ENCODE measurements around the gene MTFR2. TPM values are rescaled to one million over a fixed set of nuclear protein-coding genes. Genes with fewer than 3 reads are reported as not detected.

The MTFR2 gene
- total RNA-seq, 2 donors from 2014 or later, result 4.0 to 6.3 TPM

DNA sequence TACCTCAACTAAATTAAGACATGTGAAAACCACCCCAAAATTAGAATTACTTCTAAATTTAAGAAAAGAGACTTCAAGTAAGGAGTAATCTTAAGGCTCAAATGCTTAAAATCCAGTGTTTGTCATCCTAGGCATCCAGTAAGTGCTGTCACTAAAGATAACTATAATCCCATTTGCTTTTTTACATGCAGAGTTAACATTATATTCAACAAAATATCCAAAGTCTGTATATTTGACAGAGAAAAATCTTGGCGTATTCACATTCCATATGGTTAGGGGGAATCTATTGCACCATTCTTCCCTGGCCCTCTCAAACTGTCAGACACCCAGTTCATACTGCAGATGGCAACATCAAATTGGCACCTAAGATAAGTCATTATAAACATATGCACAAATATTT is 17.4 kb downstream of the MTFR2 start:
- no peak overlapping the region for H3K9ac ChIP-seq (ENCODE audit: extremely low read depth, low read length, poor library complexity, severe bottlenecking)
- 93% methylated on average over 1 of the region's 1 CpG; no CpG with 5 or more reads in 1 of the 2 experiments for WGBS, 2 experiments (ENCODE audit: insufficient coverage in 1 of 2, insufficient read length in 1 of 2)
- H3K4me1 ChIP-seq (ENCODE audit: control insufficient read depth, insufficient read depth, low read length), result peaks cover 3% of the 10 kb centered on the region
- no peaks in the 10 kb centered on the region for H3K9me3 ChIP-seq (ENCODE audit: control insufficient read depth, low read length)
- peaks cover 6% of the 10 kb centered on the region for H3K36me3 ChIP-seq (ENCODE audit: control insufficient read depth, insufficient read depth, low read length)
- H3K27me3 ChIP-seq (ENCODE audit: control insufficient read depth, insufficient read depth, low read length, poor library complexity, severe bottlenecking), result no peaks in the 10 kb centered on the region
- H3K4me3 ChIP-seq (ENCODE audit: low read length), result no peak overlapping the region
- no peak for DNase-seq
- TF ChIP-seq, protein P1, sequence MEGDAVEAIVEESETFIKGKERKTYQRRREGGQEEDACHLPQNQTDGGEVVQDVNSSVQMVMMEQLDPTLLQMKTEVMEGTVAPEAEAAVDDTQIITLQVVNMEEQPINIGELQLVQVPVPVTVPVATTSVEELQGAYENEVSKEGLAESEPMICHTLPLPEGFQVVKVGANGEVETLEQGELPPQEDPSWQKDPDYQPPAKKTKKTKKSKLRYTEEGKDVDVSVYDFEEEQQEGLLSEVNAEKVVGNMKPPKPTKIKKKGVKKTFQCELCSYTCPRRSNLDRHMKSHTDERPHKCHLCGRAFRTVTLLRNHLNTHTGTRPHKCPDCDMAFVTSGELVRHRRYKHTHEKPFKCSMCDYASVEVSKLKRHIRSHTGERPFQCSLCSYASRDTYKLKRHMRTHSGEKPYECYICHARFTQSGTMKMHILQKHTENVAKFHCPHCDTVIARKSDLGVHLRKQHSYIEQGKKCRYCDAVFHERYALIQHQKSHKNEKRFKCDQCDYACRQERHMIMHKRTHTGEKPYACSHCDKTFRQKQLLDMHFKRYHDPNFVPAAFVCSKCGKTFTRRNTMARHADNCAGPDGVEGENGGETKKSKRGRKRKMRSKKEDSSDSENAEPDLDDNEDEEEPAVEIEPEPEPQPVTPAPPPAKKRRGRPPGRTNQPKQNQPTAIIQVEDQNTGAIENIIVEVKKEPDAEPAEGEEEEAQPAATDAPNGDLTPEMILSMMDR (conservative IDR thresholded peaks at IDR 0.05), result no peak
- Mint-ChIP-seq H3K36me3 (ENCODE audit: low read depth) (peaks cover 12% of the 10 kb centered on the region), H3K4me1 (peaks cover 9% of the 10 kb centered on the region), H3K27ac (no peak overlapping the region), H3K9me3 (no peaks in the 10 kb centered on the region), H3K27me3 (ENCODE audit: insufficient read depth) (no peaks in the 10 kb centered on the region), H3K4me3 (no peak overlapping the region)
- H3K27ac ChIP-seq (ENCODE audit: low read depth, low read length), result no peak overlapping the region

DNA sequence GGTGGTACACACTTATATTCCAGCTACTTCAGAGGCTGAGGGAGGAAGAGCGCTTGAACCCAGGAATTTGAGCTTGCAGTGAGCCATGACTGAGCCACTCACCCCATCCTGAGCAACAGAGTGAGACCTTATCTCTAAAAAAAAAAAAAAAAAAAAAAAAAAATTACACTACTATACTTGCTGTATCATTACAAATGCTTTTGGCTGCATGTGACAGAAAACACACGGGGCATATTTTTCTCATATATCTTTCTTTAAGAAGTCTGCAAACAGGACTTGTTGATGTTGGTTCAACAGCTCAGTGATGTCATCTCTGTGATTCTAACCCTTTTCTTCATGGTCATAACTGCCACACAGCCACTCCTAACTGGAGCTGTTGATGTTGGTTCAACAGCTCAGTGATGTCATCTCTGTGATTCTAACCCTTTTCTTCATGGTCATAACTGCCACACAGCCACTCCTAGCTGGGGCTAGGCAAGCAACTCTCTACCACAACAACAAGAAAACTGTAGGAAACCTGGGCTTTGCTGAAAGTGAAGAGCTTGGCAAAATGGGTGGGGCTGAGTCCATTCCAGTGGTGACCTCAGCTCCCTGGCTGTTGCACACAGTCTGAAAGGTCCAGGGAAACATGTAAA is 19.8 kb downstream of the MTFR2 start:
- Histone ChIP-seq H3K4me3 (ENCODE audit: low read length) (no peak overlapping the region), H3K36me3 (ENCODE audit: control insufficient read depth, insufficient read depth, low read length) (peaks cover 6% of the 10 kb centered on the region), H3K27me3 (ENCODE audit: control insufficient read depth, insufficient read depth, low read length, poor library complexity, severe bottlenecking) (no peaks in the 10 kb centered on the region), H3K27ac (ENCODE audit: low read depth, low read length) (no peak overlapping the region), H3K9me3 (ENCODE audit: control insufficient read depth, low read length) (no peaks in the 10 kb centered on the region), H3K9ac (ENCODE audit: extremely low read depth, low read length, poor library complexity, severe bottlenecking) (no peak overlapping the region), H3K4me1 (ENCODE audit: control insufficient read depth, insufficient read depth, low read length) (peaks cover 3% of the 10 kb centered on the region)
- 92 to 100% methylated on average over 1 to 2 of the region's 2 CpGs for WGBS, 2 experiments (ENCODE audit: insufficient coverage in 1 of 2, insufficient read length in 1 of 2)
- Mint-ChIP-seq H3K27me3 (ENCODE audit: insufficient read depth) (no peaks in the 10 kb centered on the region), H3K9me3 (no peaks in the 10 kb centered on the region), H3K4me1 (peaks cover 5% of the 10 kb centered on the region), H3K4me3 (no peak overlapping the region), H3K36me3 (ENCODE audit: low read depth) (peaks cover 8% of the 10 kb centered on the region), H3K27ac (no peak overlapping the region)
- TF ChIP-seq, protein P1 (conservative IDR thresholded peaks at IDR 0.05), result no peak
- no peak for DNase-seq

DNA sequence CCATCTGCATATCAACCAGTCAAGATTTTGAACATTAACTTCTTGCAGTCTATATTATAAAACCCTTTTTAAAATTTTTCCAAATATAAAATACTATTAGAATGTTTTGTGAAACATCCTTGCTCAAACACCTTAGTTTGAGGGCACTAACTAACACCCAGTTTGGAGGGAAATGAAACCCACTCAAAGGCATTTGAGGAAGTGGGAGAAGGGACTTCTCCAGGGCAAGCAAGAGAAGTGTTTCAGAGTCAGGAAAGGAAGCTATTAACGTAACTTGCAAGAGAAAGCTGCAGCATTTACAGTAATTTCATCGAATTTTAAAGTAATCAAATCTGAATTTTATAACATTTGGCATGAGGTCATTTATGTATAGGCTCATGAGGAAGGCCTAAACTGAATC is 21.3 kb downstream of the MTFR2 start:
- Mint-ChIP-seq H3K27ac (no peak overlapping the region), H3K27me3 (ENCODE audit: insufficient read depth) (no peaks in the 10 kb centered on the region), H3K9me3 (no peaks in the 10 kb centered on the region), H3K36me3 (ENCODE audit: low read depth) (peaks cover 8% of the 10 kb centered on the region), H3K4me3 (no peak overlapping the region), H3K4me1 (no peaks in the 10 kb centered on the region)
- WGBS, 2 experiments (ENCODE audit: insufficient coverage in 1 of 2, insufficient read length in 1 of 2), result 98 to 100% methylated on average over 2 of the region's 2 CpGs
- no peak for DNase-seq
- H3K27ac ChIP-seq (ENCODE audit: low read depth, low read length), result no peak overlapping the region
- H3K4me3 ChIP-seq (ENCODE audit: low read length), result no peak overlapping the region
- H3K9me3 ChIP-seq (ENCODE audit: control insufficient read depth, low read length), result no peaks in the 10 kb centered on the region
- no peak overlapping the region for H3K9ac ChIP-seq (ENCODE audit: extremely low read depth, low read length, poor library complexity, severe bottlenecking)
- TF ChIP-seq, protein P1 (conservative IDR thresholded peaks at IDR 0.05), result no peak
- no peaks in the 10 kb centered on the region for H3K27me3 ChIP-seq (ENCODE audit: control insufficient read depth, insufficient read depth, low read length, poor library complexity, severe bottlenecking)
- no peaks in the 10 kb centered on the region for H3K4me1 ChIP-seq (ENCODE audit: control insufficient read depth, insufficient read depth, low read length)
- H3K36me3 ChIP-seq (ENCODE audit: control insufficient read depth, insufficient read depth, low read length), result peaks cover 6% of the 10 kb centered on the region
